Central memory CD8-positive, alpha-beta T cell (primary cell): ENCODE results near the gene OR2S2.
"Not testable (repeated sequence)": the region's sequence is repeated elsewhere in the genome, so short reads cannot be mapped to it uniquely, and the experiment has no call there.

Source experiments
- ATAC-seq: fragments of 150-1000 bp; cut with Tn5 transposase; replicated peaks from 2 replicates; pipeline ENCODE4 v1.10.0; 2022; ENCODE audit warnings: mild to moderate bottlenecking, moderate FRiP score, moderate number of reproducible peaks; ENCODE audit not compliant: poor library complexity, severe bottlenecking; ENCODE audit errors: extremely low read depth
- DNase-seq, 2 donors: peaks; one replicate each; pipeline ENCODE4 v3.0.0; 2021; ENCODE audit warnings: low spot score in 2 of 2
- H3K27ac Mint-ChIP-seq: one replicate; pipeline ENCODE4 v1.8.0; 2022; ENCODE audit warnings: low read depth, mild to moderate bottlenecking, moderate library complexity, mixed read lengths
- H3K27me3 Mint-ChIP-seq: one replicate; pipeline ENCODE4 v1.8.0; 2022; ENCODE audit warnings: mixed read lengths
- H3K36me3 Mint-ChIP-seq: one replicate; pipeline ENCODE4 v1.8.0; 2022; ENCODE audit warnings: mild to moderate bottlenecking, moderate library complexity, mixed read lengths; ENCODE audit not compliant: insufficient read depth
- H3K4me1 Mint-ChIP-seq: one replicate; pipeline ENCODE4 v1.8.0; 2022; ENCODE audit warnings: mixed read lengths
- H3K4me3 Mint-ChIP-seq: one replicate; pipeline ENCODE4 v1.8.0; 2022; ENCODE audit warnings: mild to moderate bottlenecking, moderate library complexity, mixed read lengths
- H3K9me3 Mint-ChIP-seq: one replicate; pipeline ENCODE4 v1.8.0; 2022; ENCODE audit warnings: mixed read lengths

Gene OR2S2

DNA sequence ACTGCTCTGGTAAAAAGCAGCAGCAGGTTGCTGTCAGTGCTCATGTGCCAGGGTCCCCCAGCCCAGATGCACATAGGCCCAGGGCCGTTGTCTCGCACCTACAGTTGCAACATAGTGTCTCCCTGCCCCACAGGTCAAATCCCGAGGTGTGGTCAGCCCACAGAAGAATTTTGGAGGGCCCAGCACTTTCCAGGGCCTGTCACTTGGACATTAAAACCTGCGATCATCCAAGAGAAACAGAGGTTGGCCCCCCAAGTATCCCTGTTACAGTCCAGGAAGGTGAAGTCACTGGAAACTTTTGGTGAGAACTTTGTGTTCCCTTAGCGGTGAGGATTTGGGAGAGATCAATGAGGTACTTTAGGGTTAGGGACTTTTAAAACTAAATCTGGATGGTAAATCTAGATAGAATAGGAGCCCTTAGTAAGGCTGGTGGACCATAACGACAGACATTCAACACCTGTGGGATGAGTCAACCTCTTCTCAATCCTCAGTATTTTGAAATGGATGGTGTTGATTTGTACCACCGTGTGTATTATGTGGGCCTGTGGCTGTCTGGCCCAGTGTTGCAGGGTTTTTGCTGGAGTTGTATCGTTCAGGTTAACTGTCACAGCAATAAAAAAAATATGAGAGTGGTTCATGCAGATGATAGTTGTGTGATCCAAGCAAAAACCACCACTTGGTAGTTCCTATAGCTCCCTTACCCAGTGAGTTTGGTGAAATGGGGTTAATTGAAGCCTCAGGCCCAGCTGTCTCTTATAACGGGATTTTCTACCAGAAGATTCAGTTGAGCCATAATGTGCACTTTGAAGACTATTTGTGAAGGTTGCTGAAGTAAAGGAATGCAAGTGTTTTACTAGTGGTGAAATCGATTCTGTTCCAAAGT, 19.2 kb downstream of the OR2S2 start:
- H3K4me3 Mint-ChIP-seq: no peak overlapping the region
- peaks cover 15% of the 10 kb centered on the region for H3K4me1 Mint-ChIP-seq

DNA sequence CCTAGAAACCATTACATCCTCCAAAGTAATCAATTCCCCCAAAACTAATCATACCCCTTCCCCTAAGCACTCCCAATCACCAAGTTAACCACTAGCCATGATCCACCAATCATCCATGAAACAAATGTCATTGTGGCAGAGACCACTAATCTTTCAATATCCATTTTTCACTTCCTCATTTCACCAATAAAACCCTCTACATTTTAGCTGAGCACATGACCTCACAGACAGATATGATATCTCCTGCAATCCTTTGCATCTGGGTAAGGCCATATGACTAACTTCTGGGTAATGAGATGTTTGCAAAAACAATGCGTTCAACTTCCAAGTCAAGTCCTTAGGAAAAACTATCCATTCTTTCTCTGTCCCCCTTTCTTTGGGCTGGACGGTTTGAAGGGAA, 20.7 kb downstream of the OR2S2 start:
- Mint-ChIP-seq H3K4me3 (no peak overlapping the region), H3K27ac (no peak overlapping the region)
- no peak for DNase-seq

More for the DNA sequence above, 19.2 kb downstream of the OR2S2 start:
- Mint-ChIP-seq H3K36me3 (no peaks in the 10 kb centered on the region), H3K27ac (no peak overlapping the region), H3K27me3 (no peaks in the 10 kb centered on the region), H3K9me3 (no peaks in the 10 kb centered on the region)
- ATAC-seq: no peak
- DNase-seq: no peak

DNA sequence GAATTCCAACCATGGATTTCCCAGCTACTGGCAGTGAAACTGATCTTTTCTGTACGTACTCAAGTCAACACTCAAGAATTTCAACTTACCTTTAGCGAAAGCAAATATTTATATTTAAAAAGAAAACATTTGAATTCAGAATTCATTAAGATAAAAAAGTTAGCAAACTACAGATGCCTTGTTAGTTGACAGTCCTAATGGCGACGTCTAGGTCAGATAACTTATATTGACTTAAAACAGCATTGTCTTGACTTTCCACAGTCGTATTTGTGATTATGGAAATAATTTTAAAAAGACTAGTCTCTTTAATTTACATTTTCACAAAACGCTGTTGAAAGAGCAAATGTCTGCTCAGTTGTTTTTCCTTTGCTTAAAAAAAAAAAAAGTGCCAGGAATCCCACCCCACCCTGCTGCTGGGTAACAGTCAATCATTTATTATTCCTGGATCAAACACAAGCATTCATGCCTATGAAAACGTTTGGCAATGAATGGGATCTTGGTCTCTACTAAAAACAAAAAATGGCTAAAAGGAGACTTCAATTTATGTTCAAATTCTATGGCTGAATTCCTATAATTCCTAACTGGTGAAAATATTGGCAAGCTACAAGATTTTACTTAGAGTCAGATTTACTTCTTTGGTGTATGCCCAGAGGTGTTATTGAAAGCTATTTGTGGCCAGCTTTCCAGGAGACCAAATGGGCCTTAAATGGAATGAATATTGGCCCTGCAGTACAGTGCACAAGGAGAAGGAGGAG, 22.0 kb downstream of the OR2S2 start:
- H3K27me3 Mint-ChIP-seq: no peaks in the 10 kb centered on the region
- no peak overlapping the region for H3K27ac Mint-ChIP-seq
- peaks cover 8% of the 10 kb centered on the region for H3K4me1 Mint-ChIP-seq
- no peaks in the 10 kb centered on the region for H3K9me3 Mint-ChIP-seq
- no peaks in the 10 kb centered on the region for H3K36me3 Mint-ChIP-seq
- ATAC-seq: no peak
- DNase-seq: no peak
- H3K4me3 Mint-ChIP-seq: no peak overlapping the region

More for the DNA sequence above, 20.7 kb downstream of the OR2S2 start:
- Mint-ChIP-seq H3K9me3 (no peaks in the 10 kb centered on the region), H3K27me3 (no peaks in the 10 kb centered on the region), H3K4me1 (peaks cover 15% of the 10 kb centered on the region), H3K36me3 (no peaks in the 10 kb centered on the region)
- ATAC-seq: no peak

DNA sequence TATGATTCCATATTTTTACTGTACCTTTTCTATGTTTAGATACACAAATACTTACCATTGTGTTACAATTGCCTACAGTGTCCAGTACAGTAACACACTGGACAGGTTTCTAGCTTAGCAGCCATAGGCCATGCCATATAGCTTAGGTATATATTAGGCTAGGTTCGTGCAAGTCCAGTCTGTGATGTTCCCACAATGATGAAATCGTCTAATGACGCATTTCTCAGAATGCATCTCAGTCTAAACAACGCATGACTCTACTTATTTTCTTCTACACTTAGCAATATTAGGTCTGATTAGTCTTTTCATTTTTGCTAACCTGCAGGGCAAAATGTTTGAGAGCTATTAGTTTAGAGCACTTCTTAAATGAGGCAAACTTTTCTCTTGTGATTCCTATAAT, 22.7 kb downstream of the OR2S2 start:
- Mint-ChIP-seq H3K9me3 (no peaks in the 10 kb centered on the region), H3K27ac (no peak overlapping the region), H3K27me3 (no peaks in the 10 kb centered on the region), H3K4me3 (no peak overlapping the region), H3K36me3 (no peaks in the 10 kb centered on the region), H3K4me1 (peaks cover 1% of the 10 kb centered on the region)
- no peak for ATAC-seq
- no peak for DNase-seq

DNA sequence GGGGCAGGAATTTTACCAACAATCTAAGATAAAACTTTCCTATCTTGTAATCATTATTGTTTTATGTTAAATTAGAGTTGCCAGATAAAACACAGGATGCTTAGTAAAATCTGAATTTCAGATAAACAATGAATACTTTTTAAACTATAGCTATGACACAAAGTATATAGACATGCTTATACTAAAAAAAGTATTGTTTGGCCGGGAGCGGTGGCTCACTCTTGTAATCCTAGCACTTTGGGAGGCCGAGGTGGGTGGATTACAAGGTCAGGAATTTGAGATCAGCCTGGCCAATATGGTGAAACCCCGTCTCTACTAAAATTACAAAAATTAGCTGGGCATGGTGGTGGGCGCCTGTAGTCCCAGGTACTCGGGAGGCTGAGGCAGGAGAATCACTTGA, 23.9 kb downstream of the OR2S2 start:
- not testable (repeated sequence) for H3K27ac Mint-ChIP-seq, DNase-seq, H3K9me3 Mint-ChIP-seq

DNA sequence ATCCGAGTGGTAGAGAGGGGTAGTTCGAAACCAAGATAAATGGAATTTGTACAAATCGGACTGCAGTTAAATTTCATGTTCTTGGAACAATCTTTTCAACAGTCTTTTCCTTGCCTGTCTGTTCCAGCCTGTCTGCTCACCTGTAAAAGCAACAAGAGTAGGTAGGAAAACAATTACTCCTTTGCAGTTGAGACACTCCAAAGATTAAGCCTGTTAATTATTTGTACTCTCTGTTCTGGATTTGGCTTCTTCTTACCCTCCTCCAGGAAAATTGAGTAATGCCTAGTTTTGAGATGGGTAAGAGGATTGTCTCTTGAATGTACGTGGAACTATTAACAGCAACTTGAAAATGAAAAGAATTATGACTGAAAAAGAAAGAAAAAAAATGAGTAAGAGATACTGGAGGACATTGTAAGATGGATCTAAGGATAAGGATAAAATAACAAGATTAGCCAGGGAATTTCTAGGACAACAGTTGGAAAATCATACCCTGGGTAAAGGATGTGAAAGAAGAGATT, 24.3 kb downstream of the OR2S2 start:
- no peaks in the 10 kb centered on the region for H3K36me3 Mint-ChIP-seq

More for the DNA sequence above, 23.9 kb downstream of the OR2S2 start:
- H3K27me3 Mint-ChIP-seq, H3K4me3 Mint-ChIP-seq, H3K36me3 Mint-ChIP-seq, H3K4me1 Mint-ChIP-seq, ATAC-seq: not testable (repeated sequence)

DNA sequence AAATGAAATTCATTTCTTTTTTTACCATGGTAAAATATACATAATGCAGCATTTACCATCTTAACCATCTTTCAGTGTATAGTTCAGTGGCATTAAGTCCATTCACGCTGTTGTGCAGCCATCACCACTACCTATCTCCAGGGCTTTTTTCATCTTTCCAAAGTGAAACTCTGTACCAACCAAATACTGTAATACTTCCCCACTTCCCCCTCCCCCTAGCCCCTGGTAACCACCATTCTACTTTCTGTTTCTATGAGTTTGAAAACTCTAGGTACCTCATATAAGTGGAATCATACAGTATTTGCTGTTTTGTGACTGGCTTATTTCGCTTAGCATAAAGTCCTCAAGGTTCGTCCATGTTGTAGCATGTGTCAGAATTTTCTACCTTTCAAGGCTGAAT, 25.2 kb downstream of the OR2S2 start:
- Mint-ChIP-seq H3K36me3 (no peaks in the 10 kb centered on the region), H3K4me3 (no peak overlapping the region), H3K27ac (no peak overlapping the region), H3K9me3 (no peaks in the 10 kb centered on the region), H3K27me3 (no peaks in the 10 kb centered on the region), H3K4me1 (no peaks in the 10 kb centered on the region)
- DNase-seq: no peak
- ATAC-seq: no peak

More for the DNA sequence above, 24.3 kb downstream of the OR2S2 start:
- Mint-ChIP-seq H3K27me3 (no peaks in the 10 kb centered on the region), H3K27ac (no peak overlapping the region), H3K9me3 (no peaks in the 10 kb centered on the region), H3K4me3 (no peak overlapping the region), H3K4me1 (no peaks in the 10 kb centered on the region)
- DNase-seq (no peak), ATAC-seq (no peak)

DNA sequence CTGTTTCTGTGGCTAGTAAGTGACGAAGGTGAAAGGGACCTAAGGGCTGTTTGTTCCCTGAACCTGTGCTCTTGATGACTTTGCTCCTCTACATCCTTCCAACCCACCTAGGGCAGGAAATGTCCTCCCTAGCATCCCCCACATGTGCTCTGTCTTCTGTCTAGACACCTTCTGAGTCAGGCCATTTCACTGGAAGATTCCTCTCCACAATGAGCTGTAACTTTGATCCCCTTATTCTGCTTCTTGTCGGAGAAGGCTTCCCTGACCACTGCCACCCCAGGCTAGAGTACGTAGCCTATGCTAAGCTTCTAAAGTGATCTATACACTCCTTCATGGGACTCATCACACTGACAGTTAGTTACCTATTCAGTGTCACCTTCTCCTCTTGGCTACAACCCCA, 27.0 kb downstream of the OR2S2 start:
- Mint-ChIP-seq H3K4me3 (no peak overlapping the region), H3K9me3 (no peaks in the 10 kb centered on the region), H3K27ac (no peak overlapping the region), H3K36me3 (no peaks in the 10 kb centered on the region), H3K4me1 (no peaks in the 10 kb centered on the region), H3K27me3 (peaks cover 14% of the 10 kb centered on the region)
- no peak for DNase-seq
- ATAC-seq: no peak

DNA sequence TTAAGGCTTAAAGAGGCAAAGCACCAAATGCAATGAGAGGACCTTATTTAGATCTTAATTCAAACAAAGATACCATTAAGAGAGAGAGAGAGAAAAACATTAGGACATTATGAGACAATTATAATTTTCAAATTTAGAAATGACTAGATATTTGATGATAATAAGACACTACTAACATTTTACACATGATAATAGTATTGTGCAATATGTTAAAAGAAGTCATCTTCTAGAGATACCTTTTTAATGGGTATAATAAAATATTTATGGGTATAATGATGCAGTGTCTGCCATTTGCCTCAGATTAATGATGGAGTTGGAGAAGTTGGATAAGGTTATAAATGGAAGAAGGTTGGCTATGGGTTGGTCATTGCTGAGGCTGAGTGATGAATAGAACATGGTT, 27.4 kb downstream of the OR2S2 start:
- H3K9me3 Mint-ChIP-seq: no peaks in the 10 kb centered on the region
- no peaks in the 10 kb centered on the region for H3K36me3 Mint-ChIP-seq
- H3K27me3 Mint-ChIP-seq: peaks cover 14% of the 10 kb centered on the region
- H3K4me1 Mint-ChIP-seq: no peaks in the 10 kb centered on the region
- H3K4me3 Mint-ChIP-seq: no peak overlapping the region
- DNase-seq (no peak), ATAC-seq (no peak)
- no peak overlapping the region for H3K27ac Mint-ChIP-seq

DNA sequence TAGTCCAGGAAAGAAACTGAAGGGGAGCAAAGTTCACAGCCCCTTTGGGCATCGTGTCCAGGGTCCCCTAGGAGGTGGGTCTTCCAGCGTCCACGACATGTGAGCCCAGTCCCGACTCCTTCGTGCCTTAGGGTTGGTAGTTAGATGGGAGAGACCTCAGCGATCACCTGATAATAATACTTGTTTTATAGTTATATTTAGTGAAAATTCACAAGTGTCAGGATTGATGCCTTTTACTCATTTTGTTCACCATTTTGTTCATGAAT, 28.6 kb downstream of the OR2S2 start:
- no peaks in the 10 kb centered on the region for H3K4me1 Mint-ChIP-seq
- ATAC-seq: no peak
- peaks cover 14% of the 10 kb centered on the region for H3K27me3 Mint-ChIP-seq
- no peaks in the 10 kb centered on the region for H3K36me3 Mint-ChIP-seq
- H3K4me3 Mint-ChIP-seq: no peak overlapping the region
- no peaks in the 10 kb centered on the region for H3K9me3 Mint-ChIP-seq
- DNase-seq: no peak
- H3K27ac Mint-ChIP-seq: no peak overlapping the region

DNA sequence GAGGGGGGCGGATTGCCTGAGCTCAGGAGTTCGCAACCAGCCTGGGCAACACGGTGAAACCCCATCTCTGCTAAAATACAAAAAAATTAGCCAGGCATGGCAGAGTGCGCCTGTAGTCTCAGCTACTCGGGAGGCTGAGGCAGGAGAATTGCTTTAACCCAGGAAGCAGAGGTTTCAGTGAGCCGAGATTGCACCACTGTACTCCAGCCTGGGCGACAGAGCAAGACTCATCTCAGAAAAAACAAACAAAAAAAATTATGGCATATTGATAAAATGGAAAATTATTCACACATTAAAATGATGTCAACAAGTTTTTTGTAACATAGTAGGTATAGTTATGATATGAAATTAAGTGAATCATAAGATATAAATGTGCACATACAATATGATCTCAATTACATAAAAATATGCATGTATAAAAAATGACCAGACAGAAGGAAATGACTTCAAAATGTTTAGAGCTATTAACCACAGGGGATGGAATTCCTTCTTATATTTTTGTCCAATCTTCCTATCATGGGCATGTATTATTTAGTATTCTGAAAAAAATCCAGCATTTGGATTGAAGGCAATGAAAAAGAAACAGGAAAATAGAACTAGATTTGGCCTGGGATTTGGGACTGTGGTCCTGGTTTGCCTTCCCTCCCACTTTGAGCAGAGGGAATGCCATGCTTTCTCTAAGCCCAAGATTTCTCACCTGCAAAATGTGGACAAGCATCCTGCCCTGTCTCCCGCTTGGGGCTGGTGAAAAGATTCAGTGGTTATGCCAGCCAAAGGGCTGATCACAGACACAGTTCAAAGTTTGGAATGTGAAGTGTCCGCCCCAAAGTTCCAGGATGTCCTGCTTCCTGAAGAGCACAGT, 29.1 kb downstream of the OR2S2 start:
- Mint-ChIP-seq H3K4me3 (no peak overlapping the region), H3K9me3 (no peaks in the 10 kb centered on the region), H3K4me1 (no peaks in the 10 kb centered on the region), H3K27ac (no peak overlapping the region), H3K36me3 (no peaks in the 10 kb centered on the region), H3K27me3 (peaks cover 14% of the 10 kb centered on the region)
- ATAC-seq (no peak), DNase-seq (no peak)

DNA sequence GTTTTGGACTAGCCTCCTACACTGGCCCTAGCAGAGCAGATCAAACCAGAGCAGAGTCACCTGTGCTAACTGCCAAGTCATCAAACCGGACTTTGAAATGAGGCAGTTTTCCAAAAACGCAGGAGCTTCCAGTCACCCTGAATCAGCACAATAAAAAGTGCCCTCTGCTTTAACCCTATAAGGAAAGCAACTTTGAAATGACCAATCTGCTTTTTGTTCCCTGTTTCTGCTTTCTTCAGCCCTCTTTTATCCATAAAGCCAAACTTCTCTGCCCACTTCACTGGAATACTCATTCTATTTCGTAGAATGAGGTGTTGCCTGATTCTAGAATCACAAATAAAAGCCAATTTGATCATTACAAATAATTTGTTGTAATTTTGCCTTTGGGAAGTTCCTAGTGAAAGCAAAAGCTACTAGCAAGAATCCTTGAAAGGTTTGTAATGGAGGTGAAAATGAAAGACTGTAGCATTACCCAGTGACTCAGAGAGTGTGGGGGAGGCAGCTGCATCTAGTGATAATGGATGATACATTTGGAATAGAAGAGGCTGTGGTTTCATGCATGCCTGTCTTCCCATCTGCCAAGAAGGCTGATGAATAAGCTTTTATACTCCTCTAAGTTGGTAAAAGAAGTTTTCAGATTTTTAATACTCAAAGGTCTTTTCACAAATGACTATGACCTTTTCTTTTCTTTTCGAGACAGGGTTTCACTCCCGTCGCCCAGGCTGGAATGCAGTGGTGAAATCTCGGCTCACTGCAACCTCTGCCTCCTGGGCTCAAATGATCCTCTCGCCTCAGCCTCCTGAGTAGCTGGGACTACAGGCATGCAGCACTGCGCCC, 33.8 kb downstream of the OR2S2 start:
- no peak overlapping the region for H3K27ac Mint-ChIP-seq
- DNase-seq: no peak
- H3K4me1 Mint-ChIP-seq: no peaks in the 10 kb centered on the region
- no peaks in the 10 kb centered on the region for H3K9me3 Mint-ChIP-seq
- no peaks in the 10 kb centered on the region for H3K36me3 Mint-ChIP-seq
- no peak overlapping the region for H3K4me3 Mint-ChIP-seq
- ATAC-seq: no peak
- H3K27me3 Mint-ChIP-seq: peaks cover 30% of the 10 kb centered on the region
